Measurements from ENCODE around the gene ZNF267.
A peak's percentile ranks its signal among the peaks of the same experiment; 100 is the strongest.

ZNF267 gene

DNA sequence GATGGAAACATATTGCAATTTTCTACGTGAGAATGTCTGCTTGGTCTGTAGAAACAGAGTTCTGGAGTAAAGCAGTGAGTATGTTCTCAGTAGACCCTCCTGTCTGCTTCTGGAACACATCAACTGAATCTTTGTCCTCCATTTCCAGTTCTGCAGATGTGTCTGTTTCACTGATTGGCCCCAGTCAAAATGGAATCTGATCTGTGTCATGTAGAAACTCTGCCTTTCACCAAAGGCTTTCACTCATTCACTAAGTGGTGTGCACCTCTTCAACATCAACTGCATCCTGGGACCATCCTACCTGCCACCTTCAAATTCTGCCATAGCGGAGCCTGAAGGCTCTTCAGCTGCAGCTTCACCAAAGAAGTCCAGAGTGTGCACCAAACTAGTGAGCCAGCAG is 2.8 kb upstream of the ZNF267 start:
- CTCF ChIA-PET, result interaction anchor here (0.6 to 3.2 kb wide), 6 partner anchors 13 to 917 kb away, joined by 3 to 10 read pairs (median 4); partner anchors contain the start of gene HSD3B7
- no peak overlapping the region for H3K4me3 ChIP-seq (ENCODE audit: low read depth, low read length)

DNA sequence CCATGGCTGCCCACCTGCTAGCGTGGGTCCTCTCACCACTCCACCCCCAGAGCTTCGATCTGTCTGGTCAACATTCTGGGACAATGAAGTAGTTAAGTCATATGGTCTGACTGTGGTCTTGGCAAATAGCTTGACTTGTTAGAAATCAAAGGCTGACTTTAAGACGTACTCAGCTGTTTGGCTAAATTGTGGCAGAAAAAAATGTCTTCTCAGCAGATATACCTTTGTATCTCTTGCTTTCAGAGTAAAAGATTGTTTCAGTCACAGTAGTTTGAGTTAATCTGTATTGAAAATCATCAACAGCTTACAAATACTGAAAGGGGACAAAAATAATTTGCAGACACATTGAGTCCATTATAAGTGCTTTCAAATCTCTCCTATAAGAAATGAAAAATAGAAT is 2.1 kb upstream of the ZNF267 start:
- DNase-seq (ENCODE audit: low read depth, low spot score), result no peak
- TF ChIP-seq, protein P1, sequence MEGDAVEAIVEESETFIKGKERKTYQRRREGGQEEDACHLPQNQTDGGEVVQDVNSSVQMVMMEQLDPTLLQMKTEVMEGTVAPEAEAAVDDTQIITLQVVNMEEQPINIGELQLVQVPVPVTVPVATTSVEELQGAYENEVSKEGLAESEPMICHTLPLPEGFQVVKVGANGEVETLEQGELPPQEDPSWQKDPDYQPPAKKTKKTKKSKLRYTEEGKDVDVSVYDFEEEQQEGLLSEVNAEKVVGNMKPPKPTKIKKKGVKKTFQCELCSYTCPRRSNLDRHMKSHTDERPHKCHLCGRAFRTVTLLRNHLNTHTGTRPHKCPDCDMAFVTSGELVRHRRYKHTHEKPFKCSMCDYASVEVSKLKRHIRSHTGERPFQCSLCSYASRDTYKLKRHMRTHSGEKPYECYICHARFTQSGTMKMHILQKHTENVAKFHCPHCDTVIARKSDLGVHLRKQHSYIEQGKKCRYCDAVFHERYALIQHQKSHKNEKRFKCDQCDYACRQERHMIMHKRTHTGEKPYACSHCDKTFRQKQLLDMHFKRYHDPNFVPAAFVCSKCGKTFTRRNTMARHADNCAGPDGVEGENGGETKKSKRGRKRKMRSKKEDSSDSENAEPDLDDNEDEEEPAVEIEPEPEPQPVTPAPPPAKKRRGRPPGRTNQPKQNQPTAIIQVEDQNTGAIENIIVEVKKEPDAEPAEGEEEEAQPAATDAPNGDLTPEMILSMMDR (IDR thresholded peaks at IDR 0.05; ENCODE audit: insufficient read depth, low read length, missing control alignments), result no peak
- no peak overlapping the region for H3K4me3 ChIP-seq (ENCODE audit: low read depth, low read length)
- ChIA-PET CTCF (interaction anchor here (1.2 to 3.4 kb wide), 5 partner anchors 10 to 918 kb away, joined by 4 to 19 read pairs (median 5); partner anchors contain the start of gene HSD3B7), POLR2A (interaction anchor here (0.6 kb wide), 1 partner anchor 877 kb away, joined by 3 read pairs; no protein-coding TSS in a partner anchor)

More for the DNA sequence above, 2.8 kb upstream of the ZNF267 start:
- TF ChIP-seq, protein P1 (IDR thresholded peaks at IDR 0.05; ENCODE audit: insufficient read depth, low read length, missing control alignments), result no peak
- DNase-seq (ENCODE audit: low read depth, low spot score), result no peak
- POLR2A ChIA-PET, result interaction anchor here (0.6 kb wide), 1 partner anchor 876 kb away, joined by 3 read pairs; no protein-coding TSS in a partner anchor

DNA sequence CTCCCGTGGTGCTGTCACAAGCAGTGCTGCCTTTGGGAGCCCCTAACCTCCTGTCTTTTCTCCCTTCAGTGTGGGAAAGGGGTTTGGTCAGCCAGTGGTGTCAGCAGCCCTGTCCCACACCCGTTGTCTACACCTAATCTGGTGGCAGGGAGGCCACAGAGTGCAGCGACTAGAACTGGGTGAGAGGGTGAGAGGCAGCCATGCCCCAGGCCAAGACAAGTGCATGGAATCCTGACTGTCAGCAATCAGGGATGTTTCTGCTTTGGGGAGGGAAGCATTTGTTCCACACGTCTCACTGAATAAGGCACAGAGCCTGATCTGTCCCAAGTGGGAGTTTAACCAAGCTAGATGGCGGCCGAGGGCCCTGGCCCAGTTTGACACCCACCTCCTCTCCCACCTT is 1.4 kb upstream of the ZNF267 start:
- CTCF ChIA-PET, result interaction anchor here (1.2 to 3.4 kb wide), 3 partner anchors 11 to 919 kb away, joined by 5 to 19 read pairs (median 10); no protein-coding TSS in a partner anchor
- no peak overlapping the region for H3K4me3 ChIP-seq (ENCODE audit: low read depth, low read length)
- TF ChIP-seq, protein P1 (IDR thresholded peaks at IDR 0.05; ENCODE audit: insufficient read depth, low read length, missing control alignments), result no peak
- POLR2A ChIA-PET, result no interaction called here
- DNase-seq (ENCODE audit: low read depth, low spot score), result no peak

DNA sequence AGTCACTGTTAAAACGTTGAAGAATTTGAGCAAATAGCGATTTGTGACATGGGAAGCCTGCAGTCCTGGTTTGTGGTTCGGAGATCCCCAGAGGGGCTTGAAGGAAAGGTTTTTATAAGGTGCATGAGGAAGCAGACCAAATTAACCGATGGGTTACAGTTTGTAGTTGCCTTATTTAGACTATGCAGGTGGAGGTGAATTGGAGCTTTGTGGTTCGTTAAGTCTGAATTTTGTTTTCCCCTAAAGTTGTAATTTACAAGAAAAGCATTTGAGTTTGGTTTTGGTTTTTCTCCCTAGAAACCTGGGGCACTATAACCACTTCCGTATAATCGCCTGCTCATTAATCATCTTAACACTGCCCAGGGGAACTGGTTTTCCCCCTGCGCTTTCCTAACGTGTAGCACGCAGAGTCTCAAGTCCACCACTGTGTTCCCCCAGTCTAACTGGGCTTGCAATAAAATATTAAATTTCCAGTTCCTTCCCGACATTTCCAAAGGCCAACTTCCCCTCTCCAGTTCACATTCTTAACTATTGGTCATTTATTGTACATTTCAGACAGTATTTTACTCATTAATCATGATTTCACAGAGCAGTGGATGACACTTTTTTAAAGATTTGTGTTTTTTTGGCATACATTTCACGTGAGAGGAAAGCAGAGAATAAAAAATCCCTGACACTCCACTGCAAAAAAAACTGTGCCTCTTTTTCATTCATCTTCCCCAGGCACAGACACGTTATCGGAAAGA is 932 bp downstream of the ZNF267 start:
- TF ChIP-seq, protein P1 (IDR thresholded peaks at IDR 0.05; ENCODE audit: insufficient read depth, low read length, missing control alignments), result no peak
- peak overlapping the region; percentile 97 for H3K4me3 ChIP-seq (ENCODE audit: low read depth, low read length)
- ChIA-PET POLR2A (interaction anchor here (0.5 to 2.0 kb wide), 2 partner anchors 13 to 695 kb away, joined by 3 to 8 read pairs; partner anchors contain the start of gene FUS), CTCF (interaction anchor here (1.4 to 3.4 kb wide), 2 partner anchors 13 to 890 kb away, joined by 3 to 19 read pairs; partner anchors contain the start of gene HSD3B7)
- DNase-seq (ENCODE audit: low read depth, low spot score), result no peak

DNA sequence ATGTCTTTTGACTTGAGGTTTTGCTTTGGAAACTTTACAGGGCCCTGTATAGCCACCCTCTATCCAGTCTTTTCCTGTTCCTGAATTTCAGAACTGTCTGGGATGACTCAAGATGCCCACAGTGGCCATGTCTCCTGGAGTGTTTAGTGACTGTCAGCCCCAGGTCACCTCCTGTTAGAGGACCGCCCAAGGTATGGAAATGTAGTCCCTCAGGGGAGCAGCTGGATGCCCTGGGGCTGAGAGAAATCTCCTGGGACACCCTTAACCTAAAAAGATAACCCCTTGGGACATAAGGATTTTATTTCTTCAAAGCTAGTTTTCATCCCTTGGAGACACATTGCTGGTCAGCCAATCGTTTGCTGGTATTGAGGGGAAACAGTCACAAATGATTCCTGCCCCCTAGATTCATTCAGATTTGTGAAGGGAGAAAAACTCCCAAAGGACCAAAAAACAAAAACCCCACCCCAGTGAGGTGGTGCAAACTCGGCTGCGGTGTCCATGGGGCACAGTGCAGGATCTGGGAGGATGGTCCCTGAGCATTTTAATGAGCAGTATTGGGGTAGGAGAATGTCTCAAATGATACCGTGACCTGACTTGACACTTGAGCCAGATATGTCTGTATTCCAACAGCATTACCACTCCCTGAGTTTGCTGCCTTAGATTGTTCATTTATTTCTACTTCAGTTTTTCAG is 1.7 kb downstream of the ZNF267 start:
- ChIA-PET POLR2A (no interaction called here), CTCF (interaction anchor here (1.4 to 7.4 kb wide), 2 partner anchors 7 to 891 kb away, joined by 3 to 51 read pairs; partner anchors contain the start of gene HSD3B7)
- TF ChIP-seq, protein P1 (IDR thresholded peaks at IDR 0.05; ENCODE audit: insufficient read depth, low read length, missing control alignments), result no peak
- no peak for DNase-seq (ENCODE audit: low read depth, low spot score)
- peak overlapping the region; percentile 97 for H3K4me3 ChIP-seq (ENCODE audit: low read depth, low read length)
